Dendritic cell treated with granulocyte-macrophage colony-stimulating factor and Interleukin-4, amounts not matched to agents 40 ng/mL and 50 ng/mL, for 4 days (primary cell): ENCODE data around the gene NCDN.

Experiments
- H3K27ac Mint-ChIP-seq: one replicate; pipeline ENCODE4 v1.8.0; 2022; ENCODE audit warnings: mild to moderate bottlenecking, mixed read lengths
- H3K27me3 Mint-ChIP-seq: one replicate; pipeline ENCODE4 v1.8.0; 2022; ENCODE audit warnings: mild to moderate bottlenecking, mixed read lengths
- H3K36me3 Mint-ChIP-seq: one replicate; pipeline ENCODE4 v1.8.0; 2022; ENCODE audit warnings: low read depth, mixed read lengths
- H3K4me1 Mint-ChIP-seq: one replicate; pipeline ENCODE4 v1.8.0; 2022; ENCODE audit warnings: low read depth, mixed read lengths
- H3K4me3 Mint-ChIP-seq: one replicate; pipeline ENCODE4 v1.8.0; 2022; ENCODE audit warnings: mild to moderate bottlenecking, moderate library complexity, mixed read lengths
- H3K9me3 Mint-ChIP-seq: one replicate; pipeline ENCODE4 v1.8.0; 2022; ENCODE audit warnings: mixed read lengths
- intact Hi-C: fragments of 100-400 bp; cut with micrococcal nuclease; formaldehyde crosslinking; loops from one replicate; pipeline ENCODE4 v1.15.0; 2022

NCDN gene

GRCh38 chr1:35557611-35558373 is at the start of gene NCDN:
TSS of gene NCDN (plus strand) at chr1:35557799. CDS start at chr1:35558191, 392 bp downstream.
- Mint-ChIP-seq H3K27ac (peak within 1 kb of the TSS; percentile 97), H3K27me3 (no peaks in the 10 kb centered on the region), H3K4me1 (peaks cover 64% of the 10 kb centered on the region), H3K9me3 (no peaks in the 10 kb centered on the region), H3K36me3 (peaks cover 55% of the 10 kb centered on the region), H3K4me3 (peak within 1 kb of the TSS; percentile 91)
- intact Hi-C loops, result no loop called here

GRCh38 chr1:35507947-35508346 is 49.7 kb upstream of the NCDN start:
- intact Hi-C loops, result no loop called here
- H3K27me3 Mint-ChIP-seq, result no peaks in the 10 kb centered on the region
- no peak overlapping the region for H3K27ac Mint-ChIP-seq
- H3K4me1 Mint-ChIP-seq, result peaks cover 29% of the 10 kb centered on the region
- peaks cover 9% of the 10 kb centered on the region for H3K9me3 Mint-ChIP-seq
- no peak overlapping the region for H3K4me3 Mint-ChIP-seq
- H3K36me3 Mint-ChIP-seq, result peaks cover 40% of the 10 kb centered on the region

- H3K4me3 Mint-ChIP-seq, result no peak overlapping the region
- H3K36me3 Mint-ChIP-seq, result peaks cover 29% of the 10 kb centered on the region
- no peaks in the 10 kb centered on the region for H3K27me3 Mint-ChIP-seq
- peaks cover 7% of the 10 kb centered on the region for H3K9me3 Mint-ChIP-seq
- H3K27ac Mint-ChIP-seq, result no peak overlapping the region
- H3K4me1 Mint-ChIP-seq, result peaks cover 29% of the 10 kb centered on the region
- intact Hi-C loops, result no loop called here
These were observed 48.0 kb upstream of the NCDN start for GRCh38 chr1:35509558-35509957.

GRCh38 chr1:35511305-35511704 is 46.3 kb upstream of the NCDN start:
- Mint-ChIP-seq H3K27ac (no peak overlapping the region), H3K4me1 (peaks cover 29% of the 10 kb centered on the region), H3K9me3 (peaks cover 13% of the 10 kb centered on the region), H3K4me3 (no peak overlapping the region), H3K27me3 (no peaks in the 10 kb centered on the region), H3K36me3 (peaks cover 23% of the 10 kb centered on the region)
- intact Hi-C loops, result no loop called here

- no peak overlapping the region for H3K4me3 Mint-ChIP-seq
These were observed 39.4 kb upstream of the NCDN start for GRCh38 chr1:35518183-35518582.

GRCh38 chr1:35519432-35519831 is 38.2 kb upstream of the NCDN start:
- Mint-ChIP-seq H3K4me1 (no peaks in the 10 kb centered on the region), H3K36me3 (peaks cover 37% of the 10 kb centered on the region), H3K4me3 (no peak overlapping the region), H3K27me3 (no peaks in the 10 kb centered on the region), H3K9me3 (peaks cover 38% of the 10 kb centered on the region), H3K27ac (no peak overlapping the region)
- intact Hi-C loops, result no loop called here

More at GRCh38 chr1:35518183-35518582, 39.4 kb upstream of the NCDN start:
- intact Hi-C loops, result no loop called here
- Mint-ChIP-seq H3K27ac (no peak overlapping the region), H3K4me1 (no peaks in the 10 kb centered on the region), H3K27me3 (no peaks in the 10 kb centered on the region), H3K36me3 (peaks cover 31% of the 10 kb centered on the region), H3K9me3 (peaks cover 37% of the 10 kb centered on the region)

GRCh38 chr1:35524106-35524505 is 33.5 kb upstream of the NCDN start:
- Mint-ChIP-seq H3K27ac (no peak overlapping the region), H3K36me3 (peaks cover 21% of the 10 kb centered on the region), H3K9me3 (peaks cover 36% of the 10 kb centered on the region), H3K4me3 (no peak overlapping the region), H3K27me3 (no peaks in the 10 kb centered on the region), H3K4me1 (no peaks in the 10 kb centered on the region)
- intact Hi-C loops, result no loop called here

GRCh38 chr1:35530168-35530567 is 27.4 kb upstream of the NCDN start:
- Mint-ChIP-seq H3K27ac (no peak overlapping the region), H3K9me3 (peaks cover 48% of the 10 kb centered on the region), H3K4me3 (no peak overlapping the region), H3K36me3 (peaks cover 51% of the 10 kb centered on the region), H3K27me3 (no peaks in the 10 kb centered on the region), H3K4me1 (peaks cover under 1% of the 10 kb centered on the region)
- intact Hi-C loops, result no loop called here

- peaks cover 47% of the 10 kb centered on the region for H3K9me3 Mint-ChIP-seq
- peaks cover 8% of the 10 kb centered on the region for H3K4me1 Mint-ChIP-seq
- no peaks in the 10 kb centered on the region for H3K27me3 Mint-ChIP-seq
- intact Hi-C loops, result no loop called here
- no peak overlapping the region for H3K27ac Mint-ChIP-seq
- no peak overlapping the region for H3K4me3 Mint-ChIP-seq
- H3K36me3 Mint-ChIP-seq, result peaks cover 51% of the 10 kb centered on the region
These were observed 26.7 kb upstream of the NCDN start for GRCh38 chr1:35530946-35531345.

GRCh38 chr1:35531368-35531767 is 26.2 kb upstream of the NCDN start:
- Mint-ChIP-seq H3K36me3 (peaks cover 51% of the 10 kb centered on the region), H3K4me3 (no peak overlapping the region), H3K4me1 (peaks cover 12% of the 10 kb centered on the region), H3K27ac (no peak overlapping the region), H3K27me3 (no peaks in the 10 kb centered on the region), H3K9me3 (peaks cover 47% of the 10 kb centered on the region)
- intact Hi-C loops, result no loop called here

- peaks cover 48% of the 10 kb centered on the region for H3K36me3 Mint-ChIP-seq
- no peak overlapping the region for H3K27ac Mint-ChIP-seq
- H3K9me3 Mint-ChIP-seq, result peaks cover 35% of the 10 kb centered on the region
- peaks cover 12% of the 10 kb centered on the region for H3K4me1 Mint-ChIP-seq
- no peak overlapping the region for H3K4me3 Mint-ChIP-seq
- intact Hi-C loops, result no loop called here
- H3K27me3 Mint-ChIP-seq, result no peaks in the 10 kb centered on the region
These were observed 24.9 kb upstream of the NCDN start for GRCh38 chr1:35532497-35533223.

GRCh38 chr1:35533586-35533985 is 24.0 kb upstream of the NCDN start:
- Mint-ChIP-seq H3K27me3 (no peaks in the 10 kb centered on the region), H3K4me1 (peaks cover 12% of the 10 kb centered on the region), H3K27ac (no peak overlapping the region), H3K9me3 (peaks cover 26% of the 10 kb centered on the region), H3K4me3 (no peak overlapping the region), H3K36me3 (peaks cover 45% of the 10 kb centered on the region)
- intact Hi-C loops, result no loop called here

GRCh38 chr1:35535243-35535642 is 22.4 kb upstream of the NCDN start:
- Mint-ChIP-seq H3K9me3 (peaks cover 9% of the 10 kb centered on the region), H3K36me3 (peaks cover 41% of the 10 kb centered on the region), H3K27ac (no peak overlapping the region), H3K4me1 (peaks cover 29% of the 10 kb centered on the region), H3K4me3 (no peak overlapping the region), H3K27me3 (no peaks in the 10 kb centered on the region)
- intact Hi-C loops, result no loop called here

GRCh38 chr1:35536556-35537162 is 20.9 kb upstream of the NCDN start:
- peaks cover 31% of the 10 kb centered on the region for H3K36me3 Mint-ChIP-seq
- peaks cover 43% of the 10 kb centered on the region for H3K4me1 Mint-ChIP-seq
- intact Hi-C loops, result no loop called here
- no peaks in the 10 kb centered on the region for H3K9me3 Mint-ChIP-seq
- H3K27ac Mint-ChIP-seq, result no peak overlapping the region
- no peak overlapping the region for H3K4me3 Mint-ChIP-seq
- H3K27me3 Mint-ChIP-seq, result no peaks in the 10 kb centered on the region
